ENCODE results near the gene PLEKHG2. TPM values are rescaled to one million over a fixed set of nuclear protein-coding genes. Genes with fewer than 3 reads are reported as not detected.

Gene PLEKHG2
- total RNA-seq, 1 donor: 21.4 TPM

GRCh38 chr19:39436350-39436716 lies 23.9 kb downstream of the PLEKHG2 start:
- H3K4me2 ChIP-seq (ENCODE audit: insufficient read depth, low read length): peak overlapping the region; percentile 88
- H3K27ac ChIP-seq (ENCODE audit: low read depth, low read length): peak overlapping the region; percentile 78
- TF ChIP-seq, protein P1, sequence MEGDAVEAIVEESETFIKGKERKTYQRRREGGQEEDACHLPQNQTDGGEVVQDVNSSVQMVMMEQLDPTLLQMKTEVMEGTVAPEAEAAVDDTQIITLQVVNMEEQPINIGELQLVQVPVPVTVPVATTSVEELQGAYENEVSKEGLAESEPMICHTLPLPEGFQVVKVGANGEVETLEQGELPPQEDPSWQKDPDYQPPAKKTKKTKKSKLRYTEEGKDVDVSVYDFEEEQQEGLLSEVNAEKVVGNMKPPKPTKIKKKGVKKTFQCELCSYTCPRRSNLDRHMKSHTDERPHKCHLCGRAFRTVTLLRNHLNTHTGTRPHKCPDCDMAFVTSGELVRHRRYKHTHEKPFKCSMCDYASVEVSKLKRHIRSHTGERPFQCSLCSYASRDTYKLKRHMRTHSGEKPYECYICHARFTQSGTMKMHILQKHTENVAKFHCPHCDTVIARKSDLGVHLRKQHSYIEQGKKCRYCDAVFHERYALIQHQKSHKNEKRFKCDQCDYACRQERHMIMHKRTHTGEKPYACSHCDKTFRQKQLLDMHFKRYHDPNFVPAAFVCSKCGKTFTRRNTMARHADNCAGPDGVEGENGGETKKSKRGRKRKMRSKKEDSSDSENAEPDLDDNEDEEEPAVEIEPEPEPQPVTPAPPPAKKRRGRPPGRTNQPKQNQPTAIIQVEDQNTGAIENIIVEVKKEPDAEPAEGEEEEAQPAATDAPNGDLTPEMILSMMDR (IDR thresholded peaks at IDR 0.05; ENCODE audit: extremely low read depth, low read depth, low read length): no peak
- H3K9me3 ChIP-seq (ENCODE audit: low read depth, low read length): no peaks in the 10 kb centered on the region
- H3K4me1 ChIP-seq (ENCODE audit: insufficient read depth, low read length): peaks cover 20% of the 10 kb centered on the region
- peaks cover 20% of the 10 kb centered on the region for H4K20me1 ChIP-seq (ENCODE audit: insufficient read depth, low read length)
- peaks cover 30% of the 10 kb centered on the region for H3K36me3 ChIP-seq (ENCODE audit: insufficient read depth, low read length)
- H3K27me3 ChIP-seq (ENCODE audit: insufficient read depth, low read length): no peaks in the 10 kb centered on the region
- peak; percentile 39 for DNase-seq (ENCODE audit: insufficient read length, low spot score, missing footprints)
- peak overlapping the region; percentile 63 for H2AFZ ChIP-seq (ENCODE audit: low read length)
- H3K79me2 ChIP-seq (ENCODE audit: insufficient read depth, low read length): peaks cover 29% of the 10 kb centered on the region
- peak overlapping the region; percentile 93 for H3K4me3 ChIP-seq (ENCODE audit: insufficient read depth, low read length)

DNA sequence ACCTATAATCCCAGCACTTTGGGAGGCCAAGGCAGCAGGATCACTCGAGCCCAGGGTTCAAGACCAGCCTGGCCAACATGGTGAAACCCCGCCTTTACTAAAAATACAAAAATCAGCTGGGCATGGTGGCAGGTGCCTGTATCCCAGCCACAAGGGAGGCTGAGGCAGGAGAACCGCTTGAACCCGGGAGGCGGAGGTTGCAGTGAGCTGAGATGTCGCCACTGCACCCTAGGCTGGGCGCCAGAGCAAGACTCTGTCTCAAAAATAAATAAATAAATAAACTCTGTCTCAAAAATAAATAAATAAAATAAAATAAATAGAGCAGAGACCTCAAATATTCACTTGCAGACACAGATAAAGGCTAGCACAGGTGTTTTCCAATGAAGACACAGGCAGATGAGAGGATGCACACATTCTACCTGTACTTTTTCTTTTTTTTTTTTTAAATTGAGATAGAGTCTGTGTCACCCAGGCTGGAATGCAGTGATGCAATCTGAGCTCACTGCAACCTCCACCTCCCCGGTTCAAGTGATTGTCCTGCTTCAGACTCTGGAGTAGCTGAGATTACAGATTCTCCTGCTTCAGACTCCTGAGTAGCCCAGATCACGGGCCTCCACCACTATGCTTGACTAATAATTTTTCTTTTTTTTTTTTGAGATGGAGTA lies 25.9 kb downstream of the PLEKHG2 start:
- Histone ChIP-seq H3K4me2 (ENCODE audit: insufficient read depth, low read length) (no peak overlapping the region), H3K79me2 (ENCODE audit: insufficient read depth, low read length) (peaks cover 24% of the 10 kb centered on the region), H3K27me3 (ENCODE audit: insufficient read depth, low read length) (no peaks in the 10 kb centered on the region), H3K4me1 (ENCODE audit: insufficient read depth, low read length) (peaks cover 19% of the 10 kb centered on the region), H3K27ac (ENCODE audit: low read depth, low read length) (no peak overlapping the region), H3K36me3 (ENCODE audit: insufficient read depth, low read length) (peaks cover 15% of the 10 kb centered on the region), H2AFZ (ENCODE audit: low read length) (no peak overlapping the region), H3K4me3 (ENCODE audit: insufficient read depth, low read length) (no peak overlapping the region), H4K20me1 (ENCODE audit: insufficient read depth, low read length) (peaks cover 18% of the 10 kb centered on the region), H3K9me3 (ENCODE audit: low read depth, low read length) (no peaks in the 10 kb centered on the region)
- TF ChIP-seq, protein P1 (IDR thresholded peaks at IDR 0.05; ENCODE audit: extremely low read depth, low read depth, low read length): no peak
- no peak for DNase-seq (ENCODE audit: insufficient read length, low spot score, missing footprints)

DNA sequence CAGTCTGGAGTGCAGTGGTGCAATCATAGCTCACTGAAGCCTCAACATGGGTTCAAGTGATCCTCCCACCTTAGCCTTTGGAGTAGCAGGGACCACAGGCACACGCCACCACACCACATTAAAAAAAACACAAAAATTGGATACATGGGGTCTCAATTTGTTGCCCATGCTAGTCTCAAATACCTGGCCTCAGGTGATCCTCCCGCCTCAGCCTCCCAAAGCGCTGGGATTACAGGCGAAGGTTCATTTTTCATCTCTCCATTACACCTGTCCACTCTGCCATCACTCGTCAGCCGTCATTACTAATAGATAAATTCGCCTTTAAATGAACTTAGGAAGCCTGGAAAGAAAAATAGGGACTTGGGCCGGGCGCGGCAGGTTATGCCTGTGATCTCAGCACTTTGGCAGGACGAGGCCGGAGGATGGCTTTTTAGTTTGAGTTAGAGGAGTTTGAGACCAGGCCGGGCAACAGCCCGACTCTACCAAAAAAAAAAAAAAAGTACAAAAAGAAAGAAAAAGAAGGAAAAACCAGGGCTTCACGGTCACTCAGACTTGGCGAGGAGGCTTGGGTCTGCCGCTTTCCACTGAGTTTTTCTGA lies 32.2 kb downstream of the PLEKHG2 start:
- Histone ChIP-seq H3K27ac (ENCODE audit: low read depth, low read length) (peak overlapping the region; percentile 95), H3K27me3 (ENCODE audit: insufficient read depth, low read length) (no peaks in the 10 kb centered on the region), H4K20me1 (ENCODE audit: insufficient read depth, low read length) (peaks cover 29% of the 10 kb centered on the region), H3K4me1 (ENCODE audit: insufficient read depth, low read length) (peaks cover 24% of the 10 kb centered on the region), H3K79me2 (ENCODE audit: insufficient read depth, low read length) (peaks cover 53% of the 10 kb centered on the region), H3K4me3 (ENCODE audit: insufficient read depth, low read length) (peak overlapping the region; percentile 95), H3K9me3 (ENCODE audit: low read depth, low read length) (no peaks in the 10 kb centered on the region), H3K36me3 (ENCODE audit: insufficient read depth, low read length) (peaks cover 14% of the 10 kb centered on the region), H2AFZ (ENCODE audit: low read length) (peak overlapping the region; percentile 87), H3K4me2 (ENCODE audit: insufficient read depth, low read length) (peak overlapping the region; percentile 88)
- peak; percentile 62 for DNase-seq (ENCODE audit: insufficient read length, low spot score, missing footprints)
- TF ChIP-seq, protein P1 (IDR thresholded peaks at IDR 0.05; ENCODE audit: extremely low read depth, low read depth, low read length): no peak

All from osteoblast (primary cell).